ENCODE results near the gene TPK1.

Gene TPK1

GRCh38 chr7:144769352-144769751, 66.5 kb downstream of the TPK1 start:
- no peak overlapping the region for H3K4me2 ChIP-seq (ENCODE audit: low read length)
- no peaks in the 10 kb centered on the region for H3K79me2 ChIP-seq
- H3K27ac ChIP-seq: no peak overlapping the region
- H3K4me3 ChIP-seq (ENCODE audit: low read depth, low read length): no peak overlapping the region
- no peaks in the 10 kb centered on the region for H3K4me1 ChIP-seq
- TF ChIP-seq, protein P1, sequence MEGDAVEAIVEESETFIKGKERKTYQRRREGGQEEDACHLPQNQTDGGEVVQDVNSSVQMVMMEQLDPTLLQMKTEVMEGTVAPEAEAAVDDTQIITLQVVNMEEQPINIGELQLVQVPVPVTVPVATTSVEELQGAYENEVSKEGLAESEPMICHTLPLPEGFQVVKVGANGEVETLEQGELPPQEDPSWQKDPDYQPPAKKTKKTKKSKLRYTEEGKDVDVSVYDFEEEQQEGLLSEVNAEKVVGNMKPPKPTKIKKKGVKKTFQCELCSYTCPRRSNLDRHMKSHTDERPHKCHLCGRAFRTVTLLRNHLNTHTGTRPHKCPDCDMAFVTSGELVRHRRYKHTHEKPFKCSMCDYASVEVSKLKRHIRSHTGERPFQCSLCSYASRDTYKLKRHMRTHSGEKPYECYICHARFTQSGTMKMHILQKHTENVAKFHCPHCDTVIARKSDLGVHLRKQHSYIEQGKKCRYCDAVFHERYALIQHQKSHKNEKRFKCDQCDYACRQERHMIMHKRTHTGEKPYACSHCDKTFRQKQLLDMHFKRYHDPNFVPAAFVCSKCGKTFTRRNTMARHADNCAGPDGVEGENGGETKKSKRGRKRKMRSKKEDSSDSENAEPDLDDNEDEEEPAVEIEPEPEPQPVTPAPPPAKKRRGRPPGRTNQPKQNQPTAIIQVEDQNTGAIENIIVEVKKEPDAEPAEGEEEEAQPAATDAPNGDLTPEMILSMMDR (IDR thresholded peaks at IDR 0.05): no peak
- H2AFZ ChIP-seq: no peak overlapping the region
- no peaks in the 10 kb centered on the region for H3K9me3 ChIP-seq (ENCODE audit: control insufficient read depth, low read length)
- no peaks in the 10 kb centered on the region for H3K27me3 ChIP-seq (ENCODE audit: control insufficient read depth, insufficient read depth, low read length)
- no peaks in the 10 kb centered on the region for H3K36me3 ChIP-seq (ENCODE audit: control insufficient read depth, insufficient read depth, low read length)
- H3K9ac ChIP-seq: no peak overlapping the region

GRCh38 chr7:144768633-144769032, 67.2 kb downstream of the TPK1 start:
- Histone ChIP-seq H3K36me3 (ENCODE audit: control insufficient read depth, insufficient read depth, low read length) (no peaks in the 10 kb centered on the region), H2AFZ (no peak overlapping the region), H3K9me3 (ENCODE audit: control insufficient read depth, low read length) (no peaks in the 10 kb centered on the region), H3K4me1 (no peaks in the 10 kb centered on the region), H3K27me3 (ENCODE audit: control insufficient read depth, insufficient read depth, low read length) (no peaks in the 10 kb centered on the region), H3K79me2 (no peaks in the 10 kb centered on the region), H3K9ac (no peak overlapping the region), H3K4me2 (ENCODE audit: low read length) (no peak overlapping the region), H3K4me3 (ENCODE audit: low read depth, low read length) (no peak overlapping the region), H3K27ac (no peak overlapping the region)
- TF ChIP-seq, protein P1 (IDR thresholded peaks at IDR 0.05): no peak

- Histone ChIP-seq H3K4me3 (ENCODE audit: low read depth, low read length) (no peak overlapping the region), H3K36me3 (ENCODE audit: control insufficient read depth, insufficient read depth, low read length) (no peaks in the 10 kb centered on the region), H2AFZ (no peak overlapping the region), H3K4me2 (ENCODE audit: low read length) (no peak overlapping the region), H3K79me2 (no peaks in the 10 kb centered on the region), H3K4me1 (no peaks in the 10 kb centered on the region), H3K9me3 (ENCODE audit: control insufficient read depth, low read length) (no peaks in the 10 kb centered on the region), H3K27me3 (ENCODE audit: control insufficient read depth, insufficient read depth, low read length) (no peaks in the 10 kb centered on the region), H3K27ac (no peak overlapping the region), H3K9ac (no peak overlapping the region)
- TF ChIP-seq, protein P1 (IDR thresholded peaks at IDR 0.05): no peak
Measured at GRCh38 chr7:144763291-144763690, 72.6 kb downstream of the TPK1 start.

DNA sequence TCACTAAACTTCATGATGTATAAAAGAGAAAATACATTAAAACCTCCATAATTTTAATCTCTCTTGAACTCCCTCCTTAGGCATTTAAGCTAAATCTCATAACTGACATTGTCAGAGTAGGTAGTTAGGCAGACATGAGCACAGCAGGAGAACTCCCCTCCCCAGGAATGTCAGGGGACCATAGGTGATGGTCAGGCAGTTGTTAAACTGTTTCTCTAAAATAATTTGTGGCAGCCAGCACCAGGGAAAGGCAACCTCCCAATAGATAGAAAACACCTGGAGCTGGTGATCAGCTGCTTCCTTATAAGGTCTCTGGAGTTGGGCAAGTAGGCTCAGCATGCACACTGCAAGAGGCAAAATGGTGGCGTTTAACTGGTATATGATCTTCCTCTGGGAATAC, 73.0 kb downstream of the TPK1 start:
- Histone ChIP-seq H3K9me3 (ENCODE audit: control insufficient read depth, low read length) (no peaks in the 10 kb centered on the region), H3K27ac (no peak overlapping the region), H3K36me3 (ENCODE audit: control insufficient read depth, insufficient read depth, low read length) (no peaks in the 10 kb centered on the region), H2AFZ (no peak overlapping the region), H3K79me2 (no peaks in the 10 kb centered on the region), H3K4me2 (ENCODE audit: low read length) (no peak overlapping the region), H3K9ac (no peak overlapping the region), H3K4me3 (ENCODE audit: low read depth, low read length) (no peak overlapping the region), H3K27me3 (ENCODE audit: control insufficient read depth, insufficient read depth, low read length) (no peaks in the 10 kb centered on the region), H3K4me1 (no peaks in the 10 kb centered on the region)
- TF ChIP-seq, protein P1 (IDR thresholded peaks at IDR 0.05): no peak

DNA sequence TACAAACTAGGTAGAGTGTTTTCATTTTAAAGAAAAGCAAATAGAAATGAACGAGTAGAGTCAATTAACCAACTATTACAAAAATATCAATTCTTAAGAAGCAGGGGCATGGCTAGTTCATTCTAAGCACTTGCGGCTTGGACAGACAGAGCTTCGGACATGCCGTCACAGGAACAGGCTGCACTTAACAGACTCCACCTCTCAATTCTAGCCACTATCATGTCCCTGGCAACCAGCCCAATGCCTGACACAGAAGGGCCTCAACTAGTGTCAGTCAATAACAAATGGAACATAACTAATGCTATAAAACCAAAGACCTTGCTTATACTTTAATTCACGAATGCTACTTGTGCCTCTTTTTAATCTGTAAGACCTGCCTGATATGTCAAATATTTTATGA, 74.4 kb downstream of the TPK1 start:
- Histone ChIP-seq H3K9me3 (ENCODE audit: control insufficient read depth, low read length) (no peaks in the 10 kb centered on the region), H3K27me3 (ENCODE audit: control insufficient read depth, insufficient read depth, low read length) (no peaks in the 10 kb centered on the region), H3K27ac (no peak overlapping the region), H3K4me1 (no peaks in the 10 kb centered on the region), H3K9ac (no peak overlapping the region), H3K4me3 (ENCODE audit: low read depth, low read length) (no peak overlapping the region), H3K4me2 (ENCODE audit: low read length) (no peak overlapping the region), H3K79me2 (no peaks in the 10 kb centered on the region), H3K36me3 (ENCODE audit: control insufficient read depth, insufficient read depth, low read length) (no peaks in the 10 kb centered on the region), H2AFZ (no peak overlapping the region)
- TF ChIP-seq, protein P1 (IDR thresholded peaks at IDR 0.05): no peak
